K562 (cell line): ENCODE results near the gene ITGAL. TPM values are rescaled to one million over a fixed set of nuclear protein-coding genes. Genes with fewer than 3 reads are reported as not detected.
A peak's percentile ranks its signal among the peaks of the same experiment; 100 is the strongest.

Experiments used
- ETV6 ChIP-seq, 3 experiments: fragments of 150-350 bp in 1 of 3; sonication (generic) in 1 of 3; formaldehyde crosslinking in 1 of 3; IDR thresholded peaks; 2 replicates each; pipeline versions ENCODE4 v1.6.1 to v1.8.0; 2014 to 2022; ENCODE audit warnings: borderline replicate concordance in 2 of 3, low read depth in 2 of 3, antibody characterized with exemption in 1 of 3, low read length in 1 of 3, mild to moderate bottlenecking in 1 of 3, missing genetic modification reagents in 1 of 3
- FOXA3 ChIP-seq, 2 experiments: fragments of 450-650 bp in 1 of 2; sonication (generic) in 1 of 2; formaldehyde crosslinking; IDR thresholded peaks in 1 of 2; conservative IDR thresholded peaks in 1 of 2; 2 replicates each; pipeline versions ENCODE4 v1.4.0 to v1.8.0; 2020 to 2022; ENCODE audit warnings: mild to moderate bottlenecking in 2 of 2, missing genetic modification reagents in 1 of 2
- HNRNPK ChIP-seq: fragments of 200-400 bp; formaldehyde crosslinking; IDR thresholded peaks from one replicate; pipeline ENCODE4 v1.6.1; 2018; ENCODE audit warnings: mild to moderate bottlenecking, low read depth, low read length; ENCODE audit not compliant: poor library complexity, severe bottlenecking
- JUN ChIP-seq, 2 experiments: sonication (generic) in 1 of 2; formaldehyde crosslinking in 1 of 2; IDR thresholded peaks; 2 replicates each; pipeline versions ENCODE4 v1.6.1 to v1.8.0; 2012 to 2022; ENCODE audit warnings: borderline replicate concordance in 2 of 2, mild to moderate bottlenecking in 2 of 2, improper control_type of control experiment in 1 of 2, low read depth in 1 of 2, low read length in 1 of 2, missing genetic modification reagents in 1 of 2
- KAT7 ChIP-seq: sonication (generic); formaldehyde crosslinking; IDR thresholded peaks from 2 replicates; pipeline ENCODE4 v1.8.0; 2022; ENCODE audit warnings: missing genetic modification reagents, mild to moderate bottlenecking, borderline replicate concordance
- NFE2L1 ChIP-seq: fragments of 450-650 bp; IDR thresholded peaks from 2 replicates; pipeline ENCODE4 v1.6.1; 2016; ENCODE audit warnings: missing genetic modification characterization, low read depth, mild to moderate bottlenecking, missing compliant biosample characterization, moderate library complexity, borderline replicate concordance
- RFX1 ChIP-seq: fragments of 450-650 bp; IDR thresholded peaks from 2 replicates; pipeline ENCODE4 v1.6.1; 2016; ENCODE audit warnings: mild to moderate bottlenecking, moderate library complexity
- RFX5 ChIP-seq: IDR thresholded peaks from 2 replicates; pipeline ENCODE4 v1.6.1; 2011; ENCODE audit warnings: low read depth, mild to moderate bottlenecking, improper control_type of control experiment, low read length
- TGIF2 ChIP-seq: sonication (generic); formaldehyde crosslinking; IDR thresholded peaks from 2 replicates; pipeline ENCODE4 v1.8.1; 2022; ENCODE audit warnings: mild to moderate bottlenecking, missing genetic modification reagents, moderate library complexity
- TOE1 ChIP-seq, 2 experiments: fragments of 450-650 bp in 1 of 2; sonication (generic) in 1 of 2; formaldehyde crosslinking in 1 of 2; IDR thresholded peaks; 2 replicates each; pipeline versions ENCODE4 v1.7.1 to v1.8.0; 2016 to 2022; ENCODE audit warnings: borderline replicate concordance in 2 of 2, mild to moderate bottlenecking in 2 of 2, antibody characterized with exemption in 1 of 2, inconsistent platforms in 1 of 2, low read depth in 1 of 2, missing genetic modification reagents in 1 of 2, moderate library complexity in 1 of 2
- ZBED1 ChIP-seq: IDR thresholded peaks from 2 replicates; pipeline ENCODE4 v1.6.1; 2014
- ZC3H8 ChIP-seq: fragments of 450-650 bp; IDR thresholded peaks from 2 replicates; pipeline ENCODE4 v1.6.1; 2017
- ZEB2 ChIP-seq: fragments of 450-650 bp; IDR thresholded peaks from 2 replicates; pipeline ENCODE4 v1.6.1; 2016
- ZNF239 ChIP-seq: fragments of 250-450 bp; sonication (Bioruptor Pico); IDR thresholded peaks from 2 replicates; pipeline ENCODE4 v1.4.0; 2020; ENCODE audit warnings: mild to moderate bottlenecking
- polyA plus RNA-seq, 8 experiments: library from polyadenylated mRNA; depleted of rRNA in 4 of 8; stranded (reverse) in 5 of 8; unstranded in 3 of 8; fragments of >200 nt; fragmentation: Nextera tagmentation in 2 of 8; fragmentation: Illumina TruSeq in 1 of 8; extraction: Ambion mirVana in 2 of 8; extraction: Trizol in 1 of 8; gene quantifications; 2 replicates each; pipeline versions ENCODE4 v1.2.1 to v1.2.3, GENCODE V29; 2011 to 2014; ENCODE audit warnings: inconsistent platforms in 1 of 8, missing spikeins in 1 of 8
- total RNA-seq, 7 experiments: library from RNA; depleted of rRNA in 6 of 7; stranded (reverse); fragments of >200 nt in 6 of 7; fragmentation: Illumina TruSeq in 2 of 7; extraction: Trizol in 2 of 7; gene quantifications; 2 replicates each; pipeline versions ENCODE4 v1.2.1 to v1.2.3, GENCODE V29; 2011 to 2021; ENCODE audit warnings: low replicate concordance in 1 of 7
- TF ChIP-seq, protein P1 (sequence below): fragments of 450-650 bp; IDR thresholded peaks from 2 replicates; pipeline ENCODE4 v1.6.1; 2016; ENCODE audit warnings: borderline replicate concordance
- TF ChIP-seq, protein P2 (sequence below), 2 experiments: fragments of 450-650 bp in 1 of 2; sonication (generic) in 1 of 2; formaldehyde crosslinking in 1 of 2; IDR thresholded peaks in 1 of 2; conservative IDR thresholded peaks in 1 of 2; 2 replicates each; pipeline versions ENCODE4 v1.6.1 to v1.8.1; 2016 to 2023; ENCODE audit warnings: mild to moderate bottlenecking in 2 of 2, moderate library complexity in 2 of 2, inconsistent platforms in 1 of 2, missing genetic modification reagents in 1 of 2
- TF ChIP-seq, protein P3 (sequence below), 3 experiments: fragments of 200-800 bp in 1 of 3; fragments of 250-450 bp in 1 of 3; fragments of 450-650 bp in 1 of 3; sonication (Bioruptor Pico) in 1 of 3; sonication (Bioruptor generic) in 1 of 3; formaldehyde crosslinking in 1 of 3; IDR thresholded peaks; 2 replicates each; pipeline versions ENCODE4 v1.6.1 to v1.8.0; 2016 to 2022; ENCODE audit warnings: mild to moderate bottlenecking in 2 of 3, missing genetic modification characterization in 2 of 3, missing compliant biosample characterization in 1 of 3, moderate library complexity in 1 of 3
- TF ChIP-seq, protein P4 (sequence below): sonication (generic); formaldehyde crosslinking; IDR thresholded peaks from 2 replicates; pipeline ENCODE4 v1.8.1; 2023; ENCODE audit warnings: mild to moderate bottlenecking, missing genetic modification reagents, moderate library complexity

ITGAL gene
- total and polyA plus RNA-seq, 9 of the 15 experiments (the other 6 are each of a cell fraction or from before 2014, with no cell fraction given) = 0.01 to 0.53 TPM; not detected in 7

DNA sequence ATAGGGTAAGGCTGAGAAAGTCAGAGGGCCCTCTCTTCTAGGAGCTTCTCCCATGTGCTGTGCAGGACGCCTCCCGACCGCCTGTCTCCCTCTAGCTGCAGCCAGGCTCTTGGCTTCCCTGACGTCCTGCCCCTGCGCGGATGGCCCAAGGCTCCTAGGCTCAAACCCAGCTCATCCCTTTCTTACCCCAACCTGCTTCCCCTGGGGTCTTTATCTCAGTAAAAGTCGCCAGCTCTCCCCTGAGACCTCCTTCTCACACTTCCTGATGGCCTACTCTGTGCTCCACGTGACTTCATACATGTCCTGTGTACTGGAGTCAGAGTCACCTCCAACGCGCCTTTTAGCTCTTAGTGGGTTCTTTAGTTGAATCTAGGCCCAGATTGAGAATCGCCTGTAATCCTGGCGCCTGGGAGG is 63.2 kb downstream of the ITGAL start (continued):
- TF ChIP-seq, protein P1, sequence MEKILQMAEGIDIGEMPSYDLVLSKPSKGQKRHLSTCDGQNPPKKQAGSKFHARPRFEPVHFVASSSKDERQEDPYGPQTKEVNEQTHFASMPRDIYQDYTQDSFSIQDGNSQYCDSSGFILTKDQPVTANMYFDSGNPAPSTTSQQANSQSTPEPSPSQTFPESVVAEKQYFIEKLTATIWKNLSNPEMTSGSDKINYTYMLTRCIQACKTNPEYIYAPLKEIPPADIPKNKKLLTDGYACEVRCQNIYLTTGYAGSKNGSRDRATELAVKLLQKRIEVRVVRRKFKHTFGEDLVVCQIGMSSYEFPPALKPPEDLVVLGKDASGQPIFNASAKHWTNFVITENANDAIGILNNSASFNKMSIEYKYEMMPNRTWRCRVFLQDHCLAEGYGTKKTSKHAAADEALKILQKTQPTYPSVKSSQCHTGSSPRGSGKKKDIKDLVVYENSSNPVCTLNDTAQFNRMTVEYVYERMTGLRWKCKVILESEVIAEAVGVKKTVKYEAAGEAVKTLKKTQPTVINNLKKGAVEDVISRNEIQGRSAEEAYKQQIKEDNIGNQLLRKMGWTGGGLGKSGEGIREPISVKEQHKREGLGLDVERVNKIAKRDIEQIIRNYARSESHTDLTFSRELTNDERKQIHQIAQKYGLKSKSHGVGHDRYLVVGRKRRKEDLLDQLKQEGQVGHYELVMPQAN = 0 out of 2 replicates have a peak, but pooled peaks have one; percentile 8
- TF ChIP-seq, protein P2, sequence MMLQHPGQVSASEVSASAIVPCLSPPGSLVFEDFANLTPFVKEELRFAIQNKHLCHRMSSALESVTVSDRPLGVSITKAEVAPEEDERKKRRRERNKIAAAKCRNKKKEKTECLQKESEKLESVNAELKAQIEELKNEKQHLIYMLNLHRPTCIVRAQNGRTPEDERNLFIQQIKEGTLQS (IDR thresholded peaks at IDR 0.05) = no peak
- TF ChIP-seq, protein P2 (CRISPR knock-in tag; conservative IDR thresholded peaks at IDR 0.05) = no peak; the same call in 1 of the 2 replicates
- TF ChIP-seq FOXA3 (CRISPR knock-in tag; conservative IDR thresholded peaks at IDR 0.05 in 1 of 2, IDR thresholded peaks at IDR 0.05 in 1 of 2) (peak in 1 of 2 experiments; percentile 52; a peak in 2 of 4 replicates), RFX5 (no peak), ZBED1 (no peak), TOE1 (IDR thresholded peaks at IDR 0.05; ENCODE audit: borderline replicate concordance) (peak; percentile 69), TOE1 (CRISPR knock-in tag; IDR thresholded peaks at IDR 0.05; ENCODE audit: borderline replicate concordance, low read depth) (0 out of 2 replicates have a peak, but pooled peaks have one; percentile 18), JUN (IDR thresholded peaks at IDR 0.05; ENCODE audit: borderline replicate concordance, low read depth, low read length) (0 out of 2 replicates have a peak, but pooled peaks have one; percentile 52), JUN (CRISPR knock-in tag; IDR thresholded peaks at IDR 0.05; ENCODE audit: borderline replicate concordance) (no peak), HNRNPK (no peak), ZNF239 (no peak), KAT7 (no peak), ZEB2 (no peak), TGIF2 (CRISPR knock-in tag) (no peak), RFX1 (no peak), ETV6 (IDR thresholded peaks at IDR 0.05; ENCODE audit: borderline replicate concordance in 1 of 2, low read depth in 2 of 2, low read length in 1 of 2) (no peak), ETV6 (CRISPR knock-in tag; IDR thresholded peaks at IDR 0.05; ENCODE audit: borderline replicate concordance) (no peak), NFE2L1 (no peak), ZC3H8 (no peak)
- TF ChIP-seq, protein P3, sequence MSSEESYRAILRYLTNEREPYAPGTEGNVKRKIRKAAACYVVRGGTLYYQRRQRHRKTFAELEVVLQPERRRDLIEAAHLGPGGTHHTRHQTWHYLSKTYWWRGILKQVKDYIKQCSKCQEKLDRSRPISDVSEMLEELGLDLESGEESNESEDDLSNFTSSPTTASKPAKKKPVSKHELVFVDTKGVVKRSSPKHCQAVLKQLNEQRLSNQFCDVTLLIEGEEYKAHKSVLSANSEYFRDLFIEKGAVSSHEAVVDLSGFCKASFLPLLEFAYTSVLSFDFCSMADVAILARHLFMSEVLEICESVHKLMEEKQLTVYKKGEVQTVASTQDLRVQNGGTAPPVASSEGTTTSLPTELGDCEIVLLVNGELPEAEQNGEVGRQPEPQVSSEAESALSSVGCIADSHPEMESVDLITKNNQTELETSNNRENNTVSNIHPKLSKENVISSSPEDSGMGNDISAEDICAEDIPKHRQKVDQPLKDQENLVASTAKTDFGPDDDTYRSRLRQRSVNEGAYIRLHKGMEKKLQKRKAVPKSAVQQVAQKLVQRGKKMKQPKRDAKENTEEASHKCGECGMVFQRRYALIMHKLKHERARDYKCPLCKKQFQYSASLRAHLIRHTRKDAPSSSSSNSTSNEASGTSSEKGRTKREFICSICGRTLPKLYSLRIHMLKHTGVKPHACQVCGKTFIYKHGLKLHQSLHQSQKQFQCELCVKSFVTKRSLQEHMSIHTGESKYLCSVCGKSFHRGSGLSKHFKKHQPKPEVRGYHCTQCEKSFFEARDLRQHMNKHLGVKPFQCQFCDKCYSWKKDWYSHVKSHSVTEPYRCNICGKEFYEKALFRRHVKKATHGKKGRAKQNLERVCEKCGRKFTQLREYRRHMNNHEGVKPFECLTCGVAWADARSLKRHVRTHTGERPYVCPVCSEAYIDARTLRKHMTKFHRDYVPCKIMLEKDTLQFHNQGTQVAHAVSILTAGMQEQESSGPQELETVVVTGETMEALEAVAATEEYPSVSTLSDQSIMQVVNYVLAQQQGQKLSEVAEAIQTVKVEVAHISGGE (CRISPR knock-in tag; IDR thresholded peaks at IDR 0.05) = no peak
- TF ChIP-seq, protein P4, sequence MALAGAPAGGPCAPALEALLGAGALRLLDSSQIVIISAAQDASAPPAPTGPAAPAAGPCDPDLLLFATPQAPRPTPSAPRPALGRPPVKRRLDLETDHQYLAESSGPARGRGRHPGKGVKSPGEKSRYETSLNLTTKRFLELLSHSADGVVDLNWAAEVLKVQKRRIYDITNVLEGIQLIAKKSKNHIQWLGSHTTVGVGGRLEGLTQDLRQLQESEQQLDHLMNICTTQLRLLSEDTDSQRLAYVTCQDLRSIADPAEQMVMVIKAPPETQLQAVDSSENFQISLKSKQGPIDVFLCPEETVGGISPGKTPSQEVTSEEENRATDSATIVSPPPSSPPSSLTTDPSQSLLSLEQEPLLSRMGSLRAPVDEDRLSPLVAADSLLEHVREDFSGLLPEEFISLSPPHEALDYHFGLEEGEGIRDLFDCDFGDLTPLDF (CRISPR knock-in tag) = no peak
